Gastrocnemius medialis (tissue), 4 donors: ENCODE data around the gene A2ML1. TPM values are rescaled to one million over a fixed set of nuclear protein-coding genes. Genes with fewer than 3 reads are reported as not detected.
"Not testable (repeated sequence)": the region's sequence is repeated elsewhere in the genome, so short reads cannot be mapped to it uniquely, and the experiment has no call there.

Experiments used
- ATAC-seq, 2 donors: fragments of 150-250 bp; one replicate each; pipeline ENCODE4 v1.9.1; 2016
- DNase-seq, 2 donors: peaks; one replicate each; pipeline ENCODE4 v3.0.0-alpha.2; 2019
- H3K27ac ChIP-seq, 4 donors: fragments of 200-600 bp; sonication (generic); 1 replicate in 1 of 4; 2 replicates in 3 of 4; pipeline ENCODE4 v1.5.1; 2016 to 2018; ENCODE audit warnings: mild to moderate bottlenecking in 2 of 4, moderate library complexity in 1 of 4
- H3K27me3 ChIP-seq, 3 donors: fragments of 200-600 bp; sonication (generic) in 2 of 3; 1 replicate in 1 of 3; 2 replicates in 2 of 3; pipeline versions ENCODE4 v1.5.1 to v1.6.0; 2016 to 2019; ENCODE audit warnings: mild to moderate bottlenecking in 1 of 3, moderate library complexity in 1 of 3
- H3K36me3 ChIP-seq, 2 donors: fragments of 200-600 bp; sonication (generic) in 1 of 2; one replicate each; pipeline ENCODE4 v1.5.1; 2017 to 2018
- H3K4me1 ChIP-seq, 2 donors: fragments of 200-600 bp; sonication (generic) in 1 of 2; one replicate each; pipeline ENCODE4 v1.5.1; 2016 to 2017; ENCODE audit warnings: mild to moderate bottlenecking in 2 of 2
- H3K4me3 ChIP-seq, 4 donors: fragments of 200-600 bp; sonication (generic) in 3 of 4; 1 replicate in 1 of 4; 2 replicates in 3 of 4; pipeline ENCODE4 v1.5.1; 2016 to 2019; ENCODE audit warnings: mild to moderate bottlenecking in 2 of 4
- H3K9me3 ChIP-seq, 3 donors: fragments of 200-600 bp; sonication (generic) in 2 of 3; 1 replicate in 1 of 3; 2 replicates in 2 of 3; pipeline ENCODE4 v1.5.1; 2016 to 2019
- CTCF ChIP-seq, 5 experiments: fragments of 450-650 bp in 3 of 5; fragments of 200-600 bp in 2 of 5; sonication (generic) in 2 of 5; IDR thresholded peaks in 4 of 5; conservative IDR thresholded peaks in 1 of 5; 1 replicate in 4 of 5; 2 replicates in 1 of 5; pipeline ENCODE4 v1.5.1; 2016 to 2019; ENCODE audit warnings: antibody characterized with exemption in 5 of 5, mild to moderate bottlenecking in 3 of 5, moderate library complexity in 3 of 5
- POLR2A ChIP-seq, 2 donors: fragments of 450-650 bp; IDR thresholded peaks; one replicate each; pipeline ENCODE4 v1.6.1; 2017; ENCODE audit warnings: antibody characterized with exemption in 2 of 2, mild to moderate bottlenecking in 2 of 2, moderate library complexity in 2 of 2
- in situ Hi-C, 4 donors: fragments of 200-750 bp; cut with MboI; loops; one replicate each; pipeline versions ENCODE4 v1.15.0 to v1.8.0; 2017; ENCODE audit warnings: low sequenced_read_pairs in 4 of 4
- intact Hi-C: fragments of 100-400 bp; cut with DNase I; formaldehyde crosslinking; loops from one replicate; pipeline ENCODE4 v1.15.1; 2023; ENCODE audit warnings: low total_unique reads
- total RNA-seq, 4 donors: library from RNA; depleted of rRNA; stranded (reverse); fragments of >200 nt; gene quantifications; one replicate each; pipeline versions ENCODE4 v1.1.0 to v1.2.3, GENCODE V29; 2016

A2ML1 gene
- total RNA-seq, 4 donors from 2014 or later: not detected

- no peak for ATAC-seq
- in situ Hi-C loops (no loop called here), intact Hi-C loops (no loop called here)
- no peak for TF ChIP-seq POLR2A (IDR thresholded peaks at IDR 0.05)
- H3K4me1 ChIP-seq: peaks cover 0 to 3% of the 10 kb centered on the region in 2 donors
- H3K9me3 ChIP-seq: no peaks in the 10 kb centered on the region
- H3K36me3 ChIP-seq: peaks cover 0 to 17% of the 10 kb centered on the region in 2 donors
- no peak overlapping the region for H3K4me3 ChIP-seq
- DNase-seq: no peak
- no peak overlapping the region for H3K27ac ChIP-seq
- no peaks in the 10 kb centered on the region for H3K27me3 ChIP-seq
Measured at GRCh38 chr12:8781381-8782127, 40.9 kb upstream of the A2ML1 start.

- H3K4me1 ChIP-seq: peaks cover 0 to 3% of the 10 kb centered on the region in 2 donors
- ATAC-seq (no peak), DNase-seq (no peak)
- no peaks in the 10 kb centered on the region for H3K27me3 ChIP-seq
- intact Hi-C loops: no loop called here
- in situ Hi-C loops: no loop called here
- peaks cover 0 to 11% of the 10 kb centered on the region in 2 donors for H3K36me3 ChIP-seq
- no peaks in the 10 kb centered on the region for H3K9me3 ChIP-seq
- no peak for TF ChIP-seq POLR2A (IDR thresholded peaks at IDR 0.05)
- TF ChIP-seq CTCF (IDR thresholded peaks at IDR 0.05 in 4 of 5, conservative IDR thresholded peaks at IDR 0.05 in 1 of 5): no peak
- no peak overlapping the region for H3K4me3 ChIP-seq
- no peak overlapping the region for H3K27ac ChIP-seq
Measured at GRCh38 chr12:8784290-8784888, 38.0 kb upstream of the A2ML1 start.

- intact Hi-C loops (no loop called here), in situ Hi-C loops (no loop called here)
- Histone ChIP-seq H3K27me3 (no peaks in the 10 kb centered on the region), H3K9me3 (no peaks in the 10 kb centered on the region), H3K4me1 (peaks cover 0 to 3% of the 10 kb centered on the region in 2 donors), H3K36me3 (peaks cover 0 to 11% of the 10 kb centered on the region in 2 donors), H3K27ac (no peak overlapping the region), H3K4me3 (no peak overlapping the region)
- no peak for DNase-seq
- ATAC-seq: no peak
- TF ChIP-seq CTCF (IDR thresholded peaks at IDR 0.05 in 4 of 5, conservative IDR thresholded peaks at IDR 0.05 in 1 of 5): no peak
- TF ChIP-seq POLR2A (IDR thresholded peaks at IDR 0.05): no peak
Measured at GRCh38 chr12:8785499-8785898, 36.9 kb upstream of the A2ML1 start.

GRCh38 chr12:8787206-8787605 lies 35.2 kb upstream of the A2ML1 start:
- H3K4me3 ChIP-seq, DNase-seq, H3K27ac ChIP-seq, intact Hi-C loops, H3K27me3 ChIP-seq, ATAC-seq, H3K4me1 ChIP-seq, in situ Hi-C loops, H3K9me3 ChIP-seq: not testable (repeated sequence)
- H3K36me3 ChIP-seq: peaks cover 0 to 11% of the 10 kb centered on the region in 2 donors

- H3K9me3 ChIP-seq, intact Hi-C loops, in situ Hi-C loops, H3K27me3 ChIP-seq, H3K27ac ChIP-seq, H3K4me1 ChIP-seq, H3K36me3 ChIP-seq, ATAC-seq, DNase-seq: not testable (repeated sequence)
- peak overlapping the region in 1 of 4 donors; percentile 13 for H3K4me3 ChIP-seq
Measured at GRCh38 chr12:8788706-8789105, 33.7 kb upstream of the A2ML1 start.

GRCh38 chr12:8789341-8790013 lies 32.9 kb upstream of the A2ML1 start:
- H3K4me3 ChIP-seq, ATAC-seq, H3K4me1 ChIP-seq: not testable (repeated sequence)

GRCh38 chr12:8793226-8793625 lies 29.2 kb upstream of the A2ML1 start:
- H3K9me3 ChIP-seq, H3K4me1 ChIP-seq, H3K36me3 ChIP-seq, H3K4me3 ChIP-seq, in situ Hi-C loops, DNase-seq, ATAC-seq, H3K27me3 ChIP-seq, intact Hi-C loops, H3K27ac ChIP-seq: not testable (repeated sequence)

More at GRCh38 chr12:8789341-8790013, 32.9 kb upstream of the A2ML1 start:
- in situ Hi-C loops, intact Hi-C loops, H3K27me3 ChIP-seq, H3K9me3 ChIP-seq, H3K27ac ChIP-seq, DNase-seq, H3K36me3 ChIP-seq: not testable (repeated sequence)

- H3K27me3 ChIP-seq, H3K9me3 ChIP-seq, ATAC-seq, in situ Hi-C loops, DNase-seq, H3K4me3 ChIP-seq, H3K27ac ChIP-seq, H3K4me1 ChIP-seq, intact Hi-C loops, H3K36me3 ChIP-seq: not testable (repeated sequence)
Measured at GRCh38 chr12:8794611-8795010, 27.8 kb upstream of the A2ML1 start.
